GM12874 (cell line): Measurements from ENCODE around the gene BTN3A1.

Experiments used
- CTCF ChIP-seq: IDR thresholded peaks from 2 replicates; pipeline ENCODE4 v1.5.1; 2011; ENCODE audit warnings: low read depth, mild to moderate bottlenecking, control low read depth, low read length, moderate library complexity; ENCODE audit not compliant: insufficient read depth

BTN3A1 gene

GRCh38 chr6:26455357-26455970 is 53.4 kb downstream of the BTN3A1 start:
- no peak for TF ChIP-seq CTCF

GRCh38 chr6:26457264-26457805 is 55.3 kb downstream of the BTN3A1 start:
- TF ChIP-seq CTCF: no peak

- TF ChIP-seq CTCF: no peak
These were observed 56.0 kb downstream of the BTN3A1 start, which contains the start of gene BTN2A1 for GRCh38 chr6:26457806-26458688. TSS of gene BTN2A1 (plus strand) at chr6:26457955. CDS start at chr6:26458637, 682 bp downstream.

- no peak for TF ChIP-seq CTCF
These were observed 57.1 kb downstream of the BTN3A1 start for GRCh38 chr6:26459023-26459810.

GRCh38 chr6:26464014-26464413 is 61.9 kb downstream of the BTN3A1 start:
- no peak for TF ChIP-seq CTCF

- TF ChIP-seq CTCF: no peak
These were observed 62.5 kb downstream of the BTN3A1 start for GRCh38 chr6:26464416-26465131.
